HG03342 (cell line): ENCODE results near the gene NDUFA1.
"Not testable (repeated sequence)": the region's sequence is repeated elsewhere in the genome, so short reads cannot be mapped to it uniquely, and the experiment has no call there.

Experiments used
- ATAC-seq: cut with Tn5 transposase; IDR thresholded peaks from one replicate; pipeline ENCODE4 v1.9.1; 2021; ENCODE audit warnings: mild to moderate bottlenecking, moderate library complexity; ENCODE audit not compliant: unreplicated experiment

Gene NDUFA1

DNA sequence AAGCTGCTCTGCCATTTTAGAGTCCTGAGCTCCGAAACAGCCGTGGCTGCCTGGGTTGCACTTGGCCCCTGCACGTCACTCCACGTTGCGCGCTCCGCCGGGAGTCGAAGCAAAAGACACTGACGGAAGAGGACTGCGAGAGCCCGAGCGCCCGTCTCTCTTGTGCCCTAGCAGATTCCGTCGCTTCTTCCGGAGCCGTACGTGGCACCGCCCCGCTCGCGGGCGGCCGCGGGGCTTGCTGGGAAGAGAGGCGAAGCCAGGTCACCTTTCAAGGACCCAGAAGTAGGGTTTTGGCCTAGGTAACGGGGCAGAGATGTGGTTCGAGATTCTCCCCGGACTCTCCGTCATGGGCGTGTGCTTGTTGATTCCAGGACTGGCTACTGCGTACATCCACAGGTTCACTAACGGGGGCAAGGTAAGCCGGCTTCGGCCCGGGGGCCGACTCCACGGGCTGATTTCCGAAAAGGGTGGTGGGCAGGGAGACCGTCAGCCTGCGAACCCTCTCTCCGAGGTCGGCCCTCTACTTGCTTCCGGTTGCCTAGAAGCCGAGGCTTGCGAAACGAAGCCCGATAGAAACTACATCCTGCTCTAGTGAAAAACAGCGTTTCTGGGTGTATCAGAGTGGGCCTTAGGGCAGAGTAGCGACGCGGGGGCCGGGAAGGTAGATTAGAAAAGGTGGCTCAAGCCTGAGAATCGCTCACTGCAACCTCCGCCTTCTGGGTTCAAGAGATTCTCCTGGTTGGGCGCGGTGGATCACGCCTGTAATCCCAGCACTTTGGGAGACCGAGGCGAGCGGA lies at the start of gene NDUFA1, which contains the start of gene RNF113A:
NDUFA1 (plus strand) TSS at position 234 of the 797 bp plus-strand sequence; CDS start at position 314, 80 bp downstream.
RNF113A (minus strand) TSS at position 135 of the 797 bp plus-strand sequence; CDS start at position 15, 120 bp downstream.
- peak; percentile 87 for ATAC-seq

DNA sequence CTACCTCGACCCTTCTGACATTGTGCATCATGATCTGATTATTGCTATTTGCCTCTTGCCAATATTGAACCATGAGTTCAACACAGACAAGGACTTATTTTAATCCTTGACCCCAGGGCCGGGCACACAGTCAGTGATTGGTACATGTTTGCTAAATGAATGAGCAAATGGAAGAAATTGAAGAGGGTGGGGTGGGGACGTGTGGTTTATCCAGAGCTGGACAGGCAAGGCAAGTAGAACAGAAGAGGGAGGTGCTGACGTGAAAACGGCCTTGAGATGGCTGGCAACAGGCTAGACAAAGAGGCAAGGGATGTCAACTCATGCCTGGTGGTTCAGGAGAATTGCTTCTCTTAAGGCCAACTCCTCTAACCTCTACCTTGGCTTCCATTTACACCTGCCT lies 47.4 kb upstream of the NDUFA1 start:
- ATAC-seq = not testable (repeated sequence)

DNA sequence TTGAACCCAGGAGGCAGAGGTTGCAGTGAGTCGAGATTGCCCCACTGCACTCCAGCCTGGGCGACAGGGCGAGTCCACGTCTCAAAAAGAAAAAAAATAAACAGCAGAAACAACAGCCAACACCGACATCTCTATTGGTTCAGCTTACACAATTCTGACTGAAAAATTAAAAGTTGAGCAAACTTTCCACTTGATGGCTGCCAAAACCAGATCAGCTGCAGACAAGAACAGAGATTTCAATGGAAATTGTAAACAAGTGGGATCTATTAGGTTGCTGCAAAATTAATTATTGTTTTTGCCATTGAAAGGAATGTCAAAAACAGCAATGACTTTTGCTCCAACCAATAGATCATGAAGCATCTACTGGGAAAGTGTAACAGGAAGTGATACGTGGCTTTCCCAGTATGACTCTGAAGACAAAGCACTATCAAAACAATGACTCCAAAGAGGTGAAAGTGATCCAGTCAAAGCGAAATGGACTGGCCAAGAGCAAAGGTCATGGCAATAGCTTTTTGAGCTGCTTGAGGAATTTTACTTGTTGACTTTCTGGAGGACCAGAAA lies 45.2 kb upstream of the NDUFA1 start:
- ATAC-seq = no peak

DNA sequence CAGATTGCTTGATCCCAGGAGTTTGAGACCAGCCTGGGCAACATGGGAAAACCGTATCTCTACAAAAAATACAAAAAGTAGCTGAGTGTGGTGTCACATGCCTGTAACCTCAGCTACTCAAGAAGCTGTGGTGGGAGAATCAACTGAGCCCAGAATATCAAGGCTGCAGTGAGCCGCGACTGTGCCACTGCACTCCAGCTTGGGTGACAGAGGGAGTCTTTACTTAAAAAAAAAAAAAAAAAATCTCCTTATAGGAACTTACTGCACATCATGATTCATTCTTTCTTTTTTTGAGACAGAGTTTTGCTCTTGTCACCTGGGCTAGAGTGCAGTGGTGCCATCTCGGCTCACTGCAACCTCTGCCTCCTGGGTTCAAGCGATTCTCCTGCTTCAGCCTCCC lies 43.2 kb upstream of the NDUFA1 start:
- ATAC-seq = no peak

DNA sequence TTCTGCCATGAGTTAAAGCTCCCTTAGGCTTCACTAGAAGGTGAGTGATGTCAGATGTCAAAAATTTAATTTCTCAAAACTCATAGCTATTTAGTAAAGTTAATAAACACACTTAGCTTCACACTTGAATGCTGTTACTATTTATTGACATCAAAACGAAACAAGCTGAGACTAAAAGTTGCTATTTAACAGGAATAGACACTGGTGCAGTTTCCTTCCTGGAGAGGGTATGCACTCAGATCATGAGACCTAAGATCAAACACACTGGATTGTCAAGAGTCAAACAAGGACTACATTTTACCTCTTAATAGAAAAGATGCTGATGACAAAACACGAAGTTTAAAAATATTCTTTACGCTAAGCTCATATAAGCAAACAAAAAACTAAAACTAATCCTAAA lies 37.7 kb upstream of the NDUFA1 start:
- ATAC-seq = no peak

DNA sequence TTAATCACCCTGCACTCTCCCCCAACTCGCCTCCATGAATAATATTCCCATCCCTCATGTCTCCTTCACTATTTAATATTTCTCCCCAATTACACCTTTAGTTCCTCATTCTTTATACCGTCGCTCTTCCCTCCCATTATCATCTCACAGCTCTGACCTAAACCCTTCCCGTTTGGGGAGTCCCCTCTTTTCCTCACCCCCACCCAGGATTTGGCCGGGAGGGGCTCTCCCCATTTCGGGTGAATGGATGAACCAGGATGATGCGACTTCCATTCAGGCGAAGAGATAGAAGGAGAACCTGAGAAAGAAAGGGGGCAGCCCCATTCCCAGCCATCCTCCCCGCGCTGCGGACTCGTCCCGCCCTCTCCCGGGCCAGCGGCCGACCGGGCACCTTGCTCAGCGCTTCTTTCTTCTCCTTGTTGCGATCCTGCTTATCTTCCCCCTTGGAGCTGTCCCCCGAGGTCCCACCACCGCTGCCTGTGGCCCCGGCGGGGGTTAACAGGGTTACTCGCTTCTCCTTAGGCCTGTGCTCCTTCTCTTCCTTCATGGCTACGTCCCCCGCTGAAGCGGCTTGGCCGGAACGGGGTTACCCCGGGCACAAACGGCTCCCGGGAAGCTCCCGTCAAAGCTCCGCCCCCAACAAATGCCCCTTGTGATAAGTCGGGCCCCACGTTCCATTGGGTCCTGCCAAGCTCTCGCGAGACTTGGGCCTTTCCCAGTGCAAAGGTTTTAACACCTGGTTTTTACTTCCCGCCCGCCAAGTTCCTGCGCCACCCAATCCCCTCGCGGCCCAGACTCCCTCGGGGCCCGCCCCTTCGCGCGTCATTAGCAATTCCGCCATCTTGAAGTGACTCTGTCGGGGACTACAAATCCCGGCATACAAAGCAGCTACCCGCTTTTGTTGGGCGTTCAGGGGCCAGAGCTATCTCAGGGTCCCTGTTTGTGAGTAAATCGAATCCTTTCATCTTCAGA lies 19.0 kb upstream of the NDUFA1 start, which contains the start of gene UPF3B:
UPF3B (minus strand) TSS at position 582 of the 972 bp plus-strand sequence; CDS start at position 547, 35 bp downstream.
- ATAC-seq = peak; percentile 98

DNA sequence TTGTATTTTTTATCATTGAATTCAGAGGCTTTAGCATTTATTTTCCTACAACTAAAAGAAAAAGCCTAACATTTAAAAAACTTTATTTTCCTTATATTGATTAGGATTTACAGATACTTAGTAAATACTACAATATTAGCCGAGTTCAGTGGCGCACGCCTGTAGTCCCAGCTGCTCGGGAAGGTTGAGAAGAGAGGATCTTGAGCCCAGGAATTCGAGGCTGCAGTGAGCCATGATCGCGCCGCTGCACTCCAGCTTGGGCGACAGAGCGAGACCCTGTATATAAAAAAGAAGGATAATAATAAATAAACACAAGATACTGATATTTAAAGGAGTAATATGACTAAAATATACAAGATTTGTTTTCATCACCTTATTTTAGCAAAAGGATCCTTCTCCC lies 18.2 kb upstream of the NDUFA1 start:
- no peak for ATAC-seq

DNA sequence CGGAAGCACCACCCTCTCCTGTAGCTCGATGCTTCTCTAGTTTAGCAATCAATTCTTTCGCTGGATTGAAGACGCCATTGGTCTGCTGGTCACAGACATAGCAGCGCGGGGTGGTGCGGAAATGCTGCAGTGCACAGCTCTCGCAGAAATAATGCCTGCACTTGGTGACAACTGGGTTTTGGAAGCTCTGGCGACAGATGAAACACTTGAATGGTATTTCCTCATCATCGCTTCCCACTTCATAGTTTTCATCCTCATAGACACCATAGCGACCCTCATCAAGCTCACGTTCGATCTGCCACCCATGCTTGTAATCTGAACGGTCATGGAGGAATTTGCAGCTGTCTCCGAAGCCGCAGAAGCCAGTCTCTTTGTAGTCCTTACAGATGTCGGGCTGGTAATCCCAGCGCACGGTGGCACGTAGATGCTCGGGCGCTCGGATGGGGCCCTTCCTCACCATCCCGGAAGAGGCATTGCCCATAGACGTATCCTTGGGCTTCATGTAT lies 953 bp upstream of the NDUFA1 start:
- peak; percentile 10 for ATAC-seq

DNA sequence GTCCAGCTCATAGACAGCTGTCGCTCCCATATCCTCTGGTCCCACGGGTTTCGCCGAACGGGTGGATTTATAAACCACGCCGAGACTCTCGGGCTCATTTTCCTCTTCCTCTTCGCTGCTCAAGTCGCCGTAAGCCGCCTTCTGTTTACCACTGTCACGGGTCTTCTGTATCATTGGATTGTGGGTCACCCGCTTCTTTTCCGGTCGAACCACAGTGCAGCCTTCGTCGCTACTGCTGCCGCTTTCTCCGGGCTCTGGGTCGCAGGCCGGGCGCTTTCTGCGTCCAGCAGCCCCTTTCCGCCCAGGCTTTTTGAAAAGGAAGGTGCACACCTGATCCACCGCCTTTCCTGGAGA lies 410 bp upstream of the NDUFA1 start:
- peak; percentile 31 for ATAC-seq

DNA sequence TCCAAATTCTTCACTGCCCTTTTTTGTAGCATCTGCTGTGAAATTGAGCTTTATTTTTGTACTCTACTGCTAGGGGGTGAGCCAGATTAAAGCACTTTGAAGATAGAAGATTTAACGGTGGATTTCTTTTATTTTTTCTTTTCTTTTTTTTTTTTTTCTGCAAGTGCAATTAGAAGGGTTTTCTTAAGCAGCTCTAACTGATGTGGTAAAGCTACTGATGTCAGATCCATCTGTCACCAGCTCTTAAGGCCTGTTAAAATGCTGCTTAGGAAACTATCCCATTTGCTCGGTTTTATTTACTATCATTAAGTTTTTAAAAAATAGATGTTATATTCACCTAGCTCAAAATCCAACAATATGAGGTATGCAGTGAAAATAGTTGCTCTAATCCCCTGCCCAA lies 7.1 kb downstream of the NDUFA1 start:
- ATAC-seq = no peak

DNA sequence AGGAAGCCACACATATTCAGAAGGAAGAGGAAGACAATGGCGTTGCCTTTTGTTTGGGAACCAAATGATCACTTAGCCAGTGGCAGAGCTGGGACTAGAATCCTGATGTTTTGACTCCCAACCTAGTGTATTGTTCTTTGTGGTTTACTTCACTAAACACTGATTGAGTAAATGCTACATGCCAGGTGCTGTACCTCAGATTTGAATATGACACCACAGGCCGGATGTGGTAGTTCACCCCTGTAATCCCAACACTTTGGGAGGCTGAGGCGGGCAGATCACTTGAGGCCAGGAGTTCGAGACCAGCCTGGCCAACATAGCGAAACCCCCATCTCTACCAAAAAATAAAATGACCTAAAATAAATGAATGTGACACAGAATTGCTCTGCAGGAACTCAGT lies 8.4 kb downstream of the NDUFA1 start:
- peak; percentile 40 for ATAC-seq

DNA sequence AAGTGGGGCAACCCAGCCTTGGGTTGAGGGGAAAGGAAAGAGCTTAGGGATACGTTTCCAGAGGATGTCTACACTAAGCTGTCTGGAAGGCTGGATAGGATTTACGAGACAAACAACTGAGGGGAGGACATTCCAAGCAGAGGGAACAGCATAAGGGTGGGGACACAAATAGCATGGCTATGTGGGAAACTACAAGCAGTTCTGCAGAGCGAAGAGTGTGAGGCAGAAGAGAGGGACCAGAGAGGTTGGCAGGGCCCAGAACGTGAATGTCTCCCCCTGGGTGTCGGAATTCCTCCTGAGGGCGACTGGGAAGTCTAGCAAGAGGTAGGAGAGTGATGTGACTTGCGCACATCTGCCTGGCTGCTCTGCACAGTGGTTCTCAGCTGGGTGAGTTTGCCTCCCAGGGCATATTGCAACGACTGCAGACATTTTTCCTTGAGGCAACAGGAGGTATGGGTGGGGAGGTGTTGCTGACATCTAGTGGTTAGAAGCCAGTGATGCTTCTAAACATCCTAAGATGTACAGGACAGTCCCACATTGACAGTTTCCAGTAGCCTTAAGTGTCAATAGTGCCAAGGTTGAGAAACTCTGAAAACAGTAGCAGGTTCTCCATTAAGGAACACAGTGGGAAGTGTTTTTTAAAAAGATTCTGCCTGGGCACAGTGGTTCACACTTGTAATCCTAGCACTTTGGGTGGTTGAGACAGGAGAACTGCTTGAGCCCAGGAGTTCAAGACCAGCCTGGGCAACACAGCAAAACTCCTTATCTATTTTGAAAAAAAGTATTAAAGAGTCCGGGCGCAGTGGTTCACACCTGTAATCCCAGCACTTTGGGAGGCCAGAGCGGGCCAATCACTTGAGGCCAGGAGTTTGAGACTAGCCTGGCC lies 9.2 kb downstream of the NDUFA1 start:
- peak; percentile 87 for ATAC-seq

DNA sequence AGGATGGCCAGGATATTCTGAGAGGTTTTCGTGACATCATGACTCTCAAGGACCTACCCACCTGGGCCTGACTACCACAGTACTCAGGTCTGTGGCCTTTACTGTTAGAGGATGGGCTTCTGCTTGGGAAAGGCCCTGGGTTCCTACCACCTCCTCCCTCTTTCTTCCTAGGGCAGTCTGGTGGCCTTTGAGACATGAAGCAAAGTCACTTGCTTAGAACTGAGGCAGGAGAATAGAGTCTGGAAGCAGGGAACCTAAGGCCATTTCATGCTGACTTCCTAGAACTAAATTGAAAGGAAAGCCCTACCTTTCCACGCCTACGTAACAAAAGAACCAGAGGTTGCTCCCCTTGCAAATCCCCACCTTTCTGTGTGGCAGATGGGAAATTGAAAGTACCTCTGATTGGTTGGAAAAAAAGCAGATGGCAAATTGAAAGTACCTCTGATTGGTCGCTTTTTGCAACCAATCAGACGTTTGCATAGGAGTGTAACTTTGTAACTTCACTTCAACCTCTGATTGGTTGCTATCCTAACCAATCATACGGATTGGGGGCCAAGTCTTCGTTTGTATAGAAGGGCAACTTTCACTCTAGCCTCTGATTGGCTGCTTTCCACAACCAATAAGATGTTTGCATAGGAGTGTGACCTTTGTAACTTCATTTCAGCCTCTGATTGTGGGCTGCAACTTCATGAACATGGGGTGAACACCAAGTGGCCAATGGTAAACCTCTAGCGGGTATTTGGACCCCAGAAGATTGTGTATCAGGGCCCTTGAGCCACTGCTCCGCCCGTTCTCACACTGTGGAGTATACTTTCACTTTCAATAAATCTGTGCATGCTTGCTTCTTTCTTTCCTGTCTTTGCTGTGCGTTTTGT lies 14.2 kb downstream of the NDUFA1 start:
- no peak for ATAC-seq

DNA sequence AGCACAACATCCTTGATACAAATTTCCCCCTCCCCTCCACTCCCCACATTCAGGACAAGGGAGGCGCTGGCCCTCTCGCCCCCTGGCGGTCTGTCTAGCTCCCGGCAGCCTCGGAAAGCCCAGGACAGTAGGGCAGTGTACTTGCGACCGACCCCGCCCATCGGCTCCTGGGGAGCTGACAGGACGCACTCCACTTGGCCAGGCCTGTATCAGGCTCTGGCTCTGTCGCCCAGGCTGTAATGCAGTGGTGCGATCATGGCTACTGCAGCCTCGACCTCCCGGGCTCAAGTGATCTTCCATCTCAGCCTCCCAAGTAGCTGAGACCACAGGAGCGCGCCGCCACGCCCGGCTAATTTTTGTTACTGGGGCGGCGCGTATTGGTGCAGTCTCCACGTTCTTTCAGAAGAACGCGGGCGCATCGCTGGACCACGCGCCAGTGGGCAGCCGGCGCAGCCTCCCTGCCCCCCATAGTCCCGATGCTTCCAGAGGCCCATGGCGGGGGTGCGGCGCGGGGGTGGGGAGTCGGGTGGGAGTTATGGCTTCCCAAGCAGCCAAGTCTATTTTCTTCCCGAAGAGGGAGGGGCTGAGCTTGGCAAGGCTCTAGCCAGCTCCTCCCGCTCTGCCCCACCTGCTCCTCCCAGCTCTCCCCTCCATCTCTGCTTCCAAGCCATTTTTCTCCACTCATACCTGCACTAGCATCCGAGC lies 16.2 kb downstream of the NDUFA1 start:
- ATAC-seq = peak; percentile 85

DNA sequence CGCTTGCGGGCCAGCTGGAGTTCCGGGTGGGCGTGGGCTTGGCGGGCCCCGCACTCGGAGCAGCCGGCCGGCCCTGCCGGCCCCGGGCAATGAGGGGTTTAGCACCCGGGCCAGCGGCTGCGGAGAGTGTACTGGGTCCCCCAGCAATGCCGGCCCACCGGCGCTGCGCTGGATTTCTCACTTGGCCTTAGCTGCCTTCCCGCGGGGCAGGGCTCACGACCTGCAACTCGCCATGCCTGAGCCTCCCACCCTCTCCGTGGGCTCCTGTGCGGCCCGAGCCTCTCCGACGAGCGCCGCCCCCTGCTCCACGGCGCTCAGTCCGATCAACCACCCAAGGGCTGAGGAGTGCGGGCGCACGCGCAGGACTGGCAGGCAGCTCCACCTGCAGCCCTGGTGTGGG lies 19.0 kb downstream of the NDUFA1 start:
- not testable (repeated sequence) for ATAC-seq

DNA sequence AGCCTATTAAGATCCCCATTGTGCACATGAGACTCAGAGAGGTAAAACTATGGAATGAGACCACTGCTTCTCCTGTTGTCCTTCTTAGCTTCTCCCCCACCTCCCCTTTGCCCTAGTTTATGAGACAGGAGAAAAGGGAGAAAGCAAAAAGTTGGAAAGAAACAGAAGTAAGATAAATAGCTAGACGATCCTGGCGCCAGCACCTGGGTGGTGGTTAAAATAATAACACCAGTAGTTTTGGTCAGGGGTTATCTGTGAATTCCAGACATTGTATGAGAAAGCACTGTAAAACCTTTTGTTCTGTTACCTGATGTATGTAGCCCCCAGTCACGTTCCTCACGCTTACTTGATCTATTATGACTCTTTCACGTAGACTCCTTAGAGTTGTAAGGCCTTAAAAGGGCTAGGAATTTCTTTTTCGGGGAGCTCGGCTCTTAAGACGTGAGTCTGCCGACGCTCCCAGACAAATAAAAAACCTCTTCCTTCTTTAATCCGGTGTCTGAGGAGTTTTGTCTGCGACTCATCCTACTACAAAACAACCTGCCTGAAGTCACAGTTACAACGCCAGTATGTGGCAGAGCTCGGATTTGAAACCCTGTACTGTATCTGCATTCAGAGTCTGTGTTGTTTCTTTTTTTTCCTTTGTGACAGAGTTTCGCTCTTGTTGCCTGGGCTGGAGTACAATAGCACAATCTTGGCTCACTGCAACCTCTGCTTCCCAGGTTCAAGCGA lies 20.5 kb downstream of the NDUFA1 start:
- not testable (repeated sequence) for ATAC-seq

DNA sequence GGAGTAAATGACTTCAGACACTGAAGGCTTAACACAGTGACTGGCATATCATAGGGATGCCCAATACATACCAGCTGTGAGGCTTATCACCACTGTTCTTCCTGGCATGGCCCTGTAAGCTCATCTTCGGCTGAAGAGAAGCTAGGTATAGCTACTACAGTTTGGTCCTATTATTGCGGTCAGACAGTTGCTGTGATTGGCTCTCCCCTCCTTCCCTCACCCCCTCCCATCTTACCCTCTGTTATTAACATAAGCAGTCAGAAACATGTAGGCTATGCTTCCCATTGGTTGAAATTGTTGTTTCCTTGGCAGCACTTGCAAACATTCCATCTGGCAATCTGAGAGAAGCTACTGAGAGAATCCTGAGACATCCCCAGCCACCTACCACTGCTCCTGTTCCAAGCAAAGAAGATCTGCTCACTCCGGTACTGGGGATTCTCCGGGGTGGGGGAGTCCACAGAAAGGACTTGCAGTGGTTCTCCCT lies 24.3 kb downstream of the NDUFA1 start, which contains the start of gene AKAP14:
AKAP14 (plus strand) TSS at position 51 of the 484 bp plus-strand sequence. CDS start 7,331 bp downstream, outside the sequence.
- no peak for ATAC-seq
